HG03432 (cell line): ENCODE measurements around the gene ADGRB3.
A peak's percentile ranks its signal among the peaks of the same experiment; 100 is the strongest.
"Not testable (repeated sequence)": the region's sequence is repeated elsewhere in the genome, so short reads cannot be mapped to it uniquely, and the experiment has no call there.

ENCODE experiments used
- ATAC-seq: cut with Tn5 transposase; IDR thresholded peaks from one replicate; pipeline ENCODE4 v1.9.1; 2021; ENCODE audit warnings: mild to moderate bottlenecking, moderate library complexity; ENCODE audit not compliant: unreplicated experiment

Gene ADGRB3

DNA sequence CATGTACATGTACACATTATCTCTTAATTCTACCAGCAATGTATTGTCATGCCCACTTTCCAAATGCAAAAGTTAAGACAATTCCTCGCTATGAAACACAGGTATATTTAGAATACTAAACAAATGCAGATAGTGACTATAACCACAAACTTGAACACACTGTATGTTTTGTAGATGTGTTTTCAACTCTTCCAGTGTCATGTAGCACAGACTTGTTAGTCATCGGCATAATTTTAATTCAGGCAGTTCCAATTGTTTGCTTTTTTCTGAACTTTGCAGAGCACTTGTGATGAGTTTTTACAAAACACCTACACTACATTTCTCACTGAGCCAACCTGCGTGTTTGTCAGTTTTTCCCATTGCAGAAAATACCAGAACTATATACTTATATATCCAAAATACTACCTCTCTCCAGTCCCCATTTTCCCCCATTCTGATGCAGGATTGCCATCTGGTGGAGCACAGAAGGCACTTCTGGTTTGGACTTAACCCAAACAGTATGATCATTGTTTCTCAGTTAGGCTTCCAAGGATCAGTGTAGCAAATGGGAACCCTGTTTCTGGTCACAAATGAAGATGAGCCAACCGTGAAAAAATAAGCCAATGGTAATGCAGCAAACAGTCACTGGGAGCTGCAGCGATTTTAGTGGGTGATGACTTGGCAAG lies 143.4 kb downstream of the ADGRB3 start:
- ATAC-seq: peak; percentile 57

DNA sequence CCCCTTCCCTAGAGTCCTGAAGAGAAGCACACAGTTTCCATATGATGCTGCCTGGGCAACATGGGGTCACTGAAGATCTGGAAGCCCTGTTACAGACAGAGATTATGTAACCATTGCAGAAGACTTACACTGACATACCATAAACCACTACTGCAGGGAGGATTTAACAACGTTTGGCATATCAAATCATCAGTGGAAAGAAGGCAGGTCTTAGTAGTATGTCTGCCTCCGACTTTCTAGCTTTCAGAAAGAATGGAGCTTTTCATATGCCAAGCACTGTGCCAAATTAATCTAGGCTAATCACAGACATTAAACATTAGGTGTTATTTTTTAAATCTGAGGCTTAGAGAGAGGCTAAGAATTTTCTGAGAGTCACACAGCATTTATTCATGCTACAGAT lies 144.3 kb downstream of the ADGRB3 start:
- no peak for ATAC-seq

DNA sequence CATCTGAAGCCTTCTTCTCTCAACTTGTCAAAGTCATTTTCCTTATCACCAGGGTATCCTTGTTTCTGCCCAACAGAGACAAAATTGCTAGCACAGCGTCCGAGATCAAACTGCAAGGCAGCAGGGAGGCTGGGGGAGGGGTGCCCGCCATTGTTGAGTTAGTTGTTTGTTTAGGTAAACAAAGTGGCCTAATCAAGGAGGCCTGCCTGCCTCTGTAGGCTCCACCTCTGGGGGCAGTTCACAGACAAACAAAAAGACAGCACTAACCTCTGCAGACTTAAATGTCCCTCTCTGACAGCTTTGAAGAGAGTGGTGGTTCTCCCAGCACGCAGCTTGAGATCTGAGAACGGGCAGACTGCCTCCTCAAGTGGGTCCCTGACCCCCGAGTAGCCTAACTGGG lies 155.0 kb downstream of the ADGRB3 start:
- not testable (repeated sequence) for ATAC-seq

DNA sequence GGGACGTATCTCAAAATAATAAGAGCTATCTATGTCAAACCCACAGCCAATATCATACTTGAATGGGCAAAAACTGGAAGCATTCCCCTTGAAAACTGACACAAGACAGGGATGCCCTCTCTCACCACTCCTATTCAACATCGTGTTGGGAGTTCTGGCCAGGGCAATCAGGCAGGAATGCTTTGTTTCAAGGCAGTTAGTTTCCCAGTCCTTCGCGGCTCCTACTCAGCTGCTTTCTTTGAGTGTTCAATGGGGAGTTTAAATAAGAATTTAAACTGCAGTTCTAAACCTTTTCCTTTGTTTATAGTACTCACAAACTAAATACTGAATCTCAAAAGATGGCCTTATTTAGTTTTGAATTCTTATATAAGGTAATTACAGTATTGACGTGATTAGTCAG lies 179.9 kb downstream of the ADGRB3 start:
- not testable (repeated sequence) for ATAC-seq

DNA sequence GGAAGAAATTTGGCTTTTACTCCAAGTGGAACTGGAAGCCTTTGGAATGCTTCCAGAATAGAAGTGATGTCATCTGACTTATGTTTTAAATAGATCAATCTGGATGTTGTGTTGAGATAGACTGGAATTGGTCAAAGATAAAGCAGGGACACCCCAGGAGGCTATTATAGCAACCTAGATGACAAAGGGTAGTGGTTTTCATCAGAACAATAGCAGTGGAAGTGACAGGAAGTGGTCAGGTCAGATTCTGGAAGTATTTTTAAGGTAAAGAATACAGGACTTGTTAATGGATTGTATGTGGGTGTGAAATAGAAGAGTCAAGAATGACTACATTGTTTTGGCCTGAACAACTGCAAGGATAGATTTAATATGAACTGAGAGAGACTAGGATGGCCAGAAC lies 191.4 kb downstream of the ADGRB3 start:
- ATAC-seq: no peak

DNA sequence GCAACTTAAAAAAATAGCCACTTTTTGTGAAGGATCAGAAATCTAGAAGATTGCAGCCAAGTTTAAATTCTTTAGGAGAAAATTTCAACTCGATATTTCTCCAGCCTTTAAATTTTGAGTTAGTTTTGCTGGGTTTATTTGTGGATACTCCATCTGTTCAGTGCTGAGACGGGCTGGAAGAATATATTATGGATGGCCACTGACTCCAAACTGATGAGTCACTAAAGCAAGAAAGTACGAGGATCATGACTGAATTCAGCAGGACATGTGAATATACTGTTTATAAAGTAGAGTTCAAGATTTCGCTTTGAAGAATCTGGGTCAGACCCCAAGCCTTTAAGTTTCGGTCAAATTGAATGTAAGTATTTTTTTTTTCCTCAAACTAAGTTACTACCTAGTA lies 199.5 kb downstream of the ADGRB3 start:
- no peak for ATAC-seq

DNA sequence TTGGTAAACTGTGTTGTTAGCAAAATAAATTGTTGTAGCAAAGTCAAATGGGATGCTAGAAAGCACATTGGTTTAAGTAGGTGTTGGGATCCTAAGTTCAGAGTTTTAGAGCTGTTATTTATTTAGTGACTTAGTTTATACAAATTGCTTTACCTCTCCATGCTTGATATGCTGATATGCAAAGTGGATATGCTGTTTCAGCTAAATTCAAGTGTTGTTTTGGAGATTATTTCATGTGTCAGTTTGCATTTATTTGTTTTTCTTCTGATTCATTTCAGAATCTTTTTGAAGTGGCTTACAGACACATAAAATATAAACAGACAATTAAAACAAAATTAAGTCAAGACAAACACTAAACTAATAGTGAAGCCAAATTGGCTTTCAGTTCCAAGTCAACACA lies 203.5 kb downstream of the ADGRB3 start:
- no peak for ATAC-seq

DNA sequence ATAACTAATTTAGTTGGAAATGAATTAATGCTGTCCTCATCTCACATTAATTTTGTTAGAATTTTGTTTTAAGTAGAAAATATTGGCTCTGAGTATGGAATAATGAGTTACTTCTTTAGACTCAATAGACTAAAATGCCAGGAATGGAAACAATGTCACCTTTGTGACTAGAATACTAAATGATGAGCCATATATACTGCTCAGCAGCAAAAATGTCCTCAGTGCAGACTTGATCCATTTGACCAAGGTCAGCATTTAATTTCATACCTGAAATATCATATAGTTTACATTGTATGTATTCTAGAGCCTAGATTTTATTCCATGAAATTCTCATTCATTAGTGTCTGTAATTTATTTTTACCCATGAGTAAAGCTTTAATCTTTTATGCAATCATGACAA lies 217.7 kb downstream of the ADGRB3 start:
- no peak for ATAC-seq

DNA sequence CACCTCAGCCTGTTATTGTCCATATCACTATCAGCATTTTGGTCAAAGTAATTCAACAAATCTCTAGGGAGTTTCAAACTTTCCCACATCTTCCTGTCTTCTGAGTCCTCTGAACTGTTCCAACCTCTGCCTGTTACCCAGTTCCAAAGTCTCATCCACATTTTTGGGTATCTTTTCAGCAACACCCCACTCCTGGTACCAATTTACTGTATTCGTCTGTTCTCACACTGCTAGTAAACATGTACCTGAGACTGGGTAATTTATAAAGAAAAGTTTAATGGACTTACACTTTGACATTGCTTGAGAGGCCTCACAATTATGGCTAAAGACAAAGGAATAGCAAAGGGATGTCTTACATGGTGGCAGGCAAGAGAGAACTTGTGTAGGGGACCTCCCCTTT lies 224.2 kb downstream of the ADGRB3 start:
- no peak for ATAC-seq

DNA sequence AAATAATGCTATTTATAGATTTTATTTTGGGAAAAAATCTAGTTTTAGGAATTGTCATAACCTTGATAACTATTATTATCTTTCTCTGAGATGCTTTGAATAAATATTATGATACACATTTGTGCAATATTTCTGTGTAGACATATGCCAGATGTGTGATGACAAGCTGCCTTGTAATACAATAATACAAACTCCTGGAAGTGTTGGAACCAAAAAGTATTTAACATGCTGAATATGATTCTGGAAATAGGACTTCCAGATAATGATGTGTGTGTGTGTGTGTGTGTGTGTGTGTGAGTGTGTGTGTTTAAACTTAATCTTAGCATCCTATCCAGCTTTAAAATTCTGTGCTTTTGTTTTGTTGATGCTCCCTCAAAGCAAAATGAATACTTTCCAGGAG lies 233.6 kb downstream of the ADGRB3 start:
- ATAC-seq: no peak

DNA sequence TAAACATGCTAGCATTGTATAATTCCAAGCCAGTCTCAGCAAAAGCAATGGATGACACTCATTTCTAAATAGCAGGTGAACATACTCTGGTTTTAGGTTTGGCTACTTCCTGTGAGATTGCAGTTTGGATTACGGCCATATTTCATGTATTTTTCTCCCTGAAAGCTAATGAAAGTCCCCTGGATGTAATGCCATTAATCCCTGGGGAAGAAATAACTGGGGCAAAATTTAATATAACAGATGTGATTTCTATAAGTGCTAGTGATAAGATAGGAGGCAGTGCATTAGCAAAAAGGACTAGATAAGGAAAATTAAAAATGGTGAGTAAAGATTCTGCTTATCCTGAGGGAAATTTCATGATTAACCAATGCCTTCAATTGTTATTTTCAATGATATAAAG lies 238.2 kb downstream of the ADGRB3 start:
- ATAC-seq: no peak

DNA sequence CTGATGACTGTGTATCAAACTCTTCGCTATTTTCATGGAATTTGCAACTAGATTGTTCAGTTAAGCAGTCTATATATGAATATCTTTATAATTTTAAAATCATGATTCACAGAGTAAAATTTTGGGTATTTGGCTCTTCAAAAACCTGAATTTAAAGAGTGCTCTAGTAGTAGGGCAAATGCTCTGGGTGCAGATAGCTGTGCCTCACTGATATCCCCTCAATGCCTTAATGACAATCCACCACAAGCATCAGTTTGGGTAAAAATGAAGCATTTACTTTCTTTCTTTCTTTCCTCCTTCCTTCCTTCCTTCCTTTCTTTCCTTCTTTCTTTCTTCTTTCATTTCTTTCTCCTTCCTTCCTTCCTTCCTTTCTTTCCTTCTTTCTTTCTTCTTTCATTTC lies 239.7 kb downstream of the ADGRB3 start:
- no peak for ATAC-seq

DNA sequence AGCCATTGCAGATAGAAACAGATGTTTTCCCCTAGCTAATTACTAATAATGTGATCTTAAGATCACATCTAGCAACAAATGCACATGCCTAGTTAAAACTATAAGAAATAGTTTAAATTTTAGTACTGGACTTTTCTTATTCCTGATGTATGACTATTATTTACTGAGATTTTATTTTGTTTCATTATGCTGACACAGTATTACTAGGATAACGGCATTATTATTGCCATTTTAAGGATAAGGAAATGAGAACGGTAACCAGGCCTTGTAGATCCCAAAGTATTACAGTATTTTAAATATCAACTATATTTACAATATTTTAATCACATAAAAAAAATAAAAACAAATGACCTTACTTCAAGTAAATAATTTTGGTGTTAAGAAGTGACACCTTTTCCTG lies 240.3 kb downstream of the ADGRB3 start:
- ATAC-seq: no peak

DNA sequence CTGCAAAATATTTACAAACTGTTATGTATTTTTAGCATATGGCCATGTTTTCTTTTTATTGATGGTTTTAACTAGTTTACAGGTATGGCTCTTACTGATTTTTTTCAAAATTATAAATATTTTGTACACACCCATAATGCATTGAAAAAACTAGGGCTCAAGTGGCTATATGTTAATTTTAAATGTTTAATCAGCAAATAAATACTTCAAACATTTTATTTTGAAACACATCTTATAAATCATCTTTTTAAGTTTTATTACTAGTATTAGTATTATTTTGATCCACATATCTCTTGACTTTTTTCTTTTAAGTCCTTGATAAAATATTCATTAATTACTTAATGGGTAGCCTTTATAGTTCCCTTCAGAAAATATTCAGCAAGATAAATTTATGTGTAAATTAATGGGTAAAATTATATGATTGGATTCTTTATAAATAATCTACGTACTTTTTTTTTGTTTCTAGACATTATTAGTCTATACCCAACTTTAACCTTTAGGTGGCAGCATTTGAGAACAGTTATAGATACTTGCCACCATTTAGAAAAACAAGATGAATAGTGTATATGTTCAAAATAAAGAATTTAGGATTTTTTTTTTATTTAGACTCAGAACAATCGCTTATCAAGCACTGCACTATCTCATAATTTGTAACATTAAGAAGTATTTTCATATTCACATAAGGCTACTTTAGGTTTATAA lies 241.9 kb downstream of the ADGRB3 start:
- peak; percentile 80 for ATAC-seq

DNA sequence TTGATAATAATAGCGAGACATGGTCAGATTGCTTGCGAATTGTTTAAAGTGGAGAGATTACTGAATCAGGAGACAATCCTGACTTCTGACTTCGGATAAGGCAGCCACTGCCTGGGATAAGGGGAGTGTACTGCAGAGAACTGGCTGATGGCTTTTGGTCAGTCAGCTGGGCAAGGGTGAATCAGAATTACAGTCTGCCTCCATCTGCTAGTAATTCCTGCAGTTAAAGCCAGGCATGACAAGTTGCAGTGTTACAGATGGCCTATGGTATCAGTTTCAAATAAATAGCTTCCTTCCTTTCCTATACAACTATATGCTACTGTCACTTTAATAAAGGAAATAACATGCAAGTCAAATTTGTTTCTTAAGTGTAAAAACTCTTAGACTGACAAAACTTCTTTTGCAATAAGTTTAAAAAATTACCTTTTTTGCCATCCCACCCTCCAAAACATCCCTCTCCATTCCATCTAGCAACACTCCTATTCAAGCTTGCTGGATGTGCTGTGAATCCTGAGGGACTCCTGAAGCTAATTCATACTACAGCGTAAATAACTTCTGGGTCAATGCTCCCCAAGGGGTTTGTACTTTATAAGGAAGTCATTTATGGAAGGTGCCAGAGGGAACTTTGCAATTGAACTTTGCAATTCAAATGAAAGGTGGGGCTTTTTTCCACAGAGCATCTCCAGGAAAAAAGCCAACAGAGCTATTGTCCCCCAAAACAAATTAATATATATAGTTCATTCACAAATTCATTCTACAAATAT lies 245.2 kb downstream of the ADGRB3 start:
- ATAC-seq: no peak

DNA sequence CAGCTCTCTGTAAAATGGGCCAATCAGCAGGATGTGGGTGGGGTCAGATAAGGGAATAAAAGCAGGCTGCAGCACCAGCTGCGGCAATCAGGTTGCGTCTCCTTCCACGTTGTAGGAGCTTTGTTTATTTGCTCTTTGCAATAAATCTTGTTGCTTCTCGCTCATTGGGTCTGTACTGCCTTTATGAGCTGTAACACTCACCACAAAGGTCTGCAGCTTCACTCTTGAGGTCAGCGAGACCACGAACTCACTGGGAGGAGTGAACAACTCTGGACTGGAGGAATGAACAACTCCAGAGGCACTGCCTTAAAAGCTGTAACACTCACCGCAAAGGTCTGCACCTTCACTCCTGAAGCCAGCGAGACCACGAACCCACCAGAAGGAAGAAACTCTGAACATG lies 248.2 kb downstream of the ADGRB3 start:
- not testable (repeated sequence) for ATAC-seq

DNA sequence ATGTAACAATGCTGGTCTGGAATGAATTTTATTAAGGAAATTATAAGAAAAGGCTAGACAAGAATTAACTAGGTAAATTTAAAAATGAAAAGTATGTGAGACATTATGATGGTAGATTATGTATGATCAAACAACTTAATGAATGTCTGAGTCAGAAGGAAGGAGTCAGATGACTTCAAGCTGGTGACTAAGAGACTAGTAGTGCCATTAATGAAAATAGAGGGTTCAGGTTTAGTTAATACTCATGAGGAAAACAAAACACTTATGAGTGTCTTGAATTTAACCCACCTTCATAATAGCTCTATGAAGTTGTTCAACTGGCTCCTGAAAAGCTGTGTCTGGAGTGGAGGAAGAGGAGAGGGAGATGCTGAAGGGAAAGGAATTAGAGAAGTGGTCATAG lies 256.3 kb downstream of the ADGRB3 start:
- no peak for ATAC-seq

DNA sequence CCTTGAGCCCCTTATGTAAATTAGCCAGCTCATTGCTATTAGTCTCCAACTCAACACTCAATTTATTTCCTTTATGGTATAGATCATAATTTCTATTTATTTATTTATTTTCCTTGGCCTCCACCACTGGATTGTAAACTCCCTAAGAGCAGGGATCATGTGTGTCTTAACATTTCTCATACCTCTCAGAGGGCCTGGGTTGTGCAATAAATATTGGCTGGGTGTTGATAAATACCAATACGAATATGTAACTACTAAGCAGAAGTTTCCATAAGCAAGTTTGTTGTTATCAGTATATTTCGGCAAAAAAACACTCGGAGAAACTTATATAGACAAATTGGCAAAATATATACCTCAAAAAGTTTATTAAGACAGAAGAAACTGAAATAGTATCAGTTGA lies 257.4 kb downstream of the ADGRB3 start:
- ATAC-seq: no peak

DNA sequence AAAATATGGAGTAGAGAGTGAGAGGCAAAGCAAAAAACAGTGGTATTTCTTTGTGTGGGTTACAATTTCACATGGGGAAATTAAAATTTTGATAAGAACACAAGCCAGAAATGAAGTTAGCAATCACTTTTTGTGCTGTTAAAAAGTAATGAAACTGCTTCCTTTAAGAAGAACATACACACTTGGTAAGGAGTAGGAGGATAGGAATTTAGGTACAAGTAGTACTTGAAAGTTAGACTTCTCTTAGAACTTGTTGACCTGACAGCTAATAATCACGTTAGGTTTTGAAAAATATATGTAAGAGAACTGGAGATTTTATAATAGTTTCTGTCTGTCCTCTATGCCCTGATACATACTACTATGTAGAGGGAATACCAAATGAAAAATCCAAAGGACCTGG lies 260.8 kb downstream of the ADGRB3 start:
- ATAC-seq: no peak

DNA sequence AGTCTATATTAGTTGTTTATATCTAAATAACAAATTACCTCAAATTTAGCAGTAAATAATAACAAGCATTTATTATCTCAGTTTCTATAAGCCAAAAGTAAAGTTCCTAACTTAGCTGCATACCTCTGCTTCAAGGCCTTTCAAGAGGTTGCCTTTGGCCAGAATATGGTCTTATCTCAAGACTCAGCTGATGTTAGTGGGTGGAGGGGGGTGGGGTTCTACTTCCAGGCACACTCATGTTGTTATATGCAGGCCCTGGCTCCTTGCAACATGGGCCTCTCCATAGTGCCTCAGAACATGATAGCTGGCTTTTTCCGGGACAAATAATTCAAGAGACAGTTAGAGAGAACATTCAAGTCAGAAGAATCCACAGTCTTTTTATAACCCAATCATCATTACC lies 266.0 kb downstream of the ADGRB3 start:
- ATAC-seq: no peak

DNA sequence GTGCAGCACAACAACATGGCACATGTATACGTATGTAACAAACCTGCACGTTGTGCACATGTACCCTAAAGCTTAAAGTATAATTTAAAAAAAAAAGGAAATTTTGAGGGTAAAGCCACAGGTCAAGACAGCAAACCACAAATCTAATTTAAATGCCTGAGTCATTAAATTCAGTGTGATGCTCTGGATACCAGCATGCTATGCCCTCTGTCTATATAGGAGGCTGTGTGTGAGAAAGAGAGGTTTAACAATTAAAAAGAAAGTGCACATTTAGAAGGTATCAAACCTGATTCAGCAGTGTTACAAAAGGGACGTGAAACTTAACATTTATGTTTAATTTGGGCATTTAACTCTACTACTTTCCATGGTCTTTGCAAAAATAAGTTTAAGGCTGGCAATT lies 276.3 kb downstream of the ADGRB3 start:
- no peak for ATAC-seq

DNA sequence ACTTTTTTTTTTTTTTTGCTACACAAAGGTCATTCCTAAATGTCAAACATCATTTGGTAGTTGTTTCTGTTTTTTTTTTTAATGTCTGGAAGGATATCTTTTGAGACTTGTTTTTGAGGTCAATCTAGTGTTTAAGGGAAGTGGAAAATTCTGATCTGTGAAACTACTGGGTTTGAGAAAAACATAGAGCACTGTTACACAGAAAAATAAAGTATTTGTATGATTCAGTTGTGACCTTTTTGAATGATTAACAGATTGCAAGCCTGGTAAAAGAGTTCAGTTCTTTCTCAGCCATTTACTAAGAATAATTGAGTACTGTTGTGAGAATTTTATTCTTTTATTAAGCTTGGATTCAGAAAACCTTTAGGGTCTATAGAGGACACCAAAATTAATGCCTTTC lies 276.7 kb downstream of the ADGRB3 start:
- no peak for ATAC-seq
